ENCODE measurements around the gene TXNRD1.

Gene TXNRD1

DNA sequence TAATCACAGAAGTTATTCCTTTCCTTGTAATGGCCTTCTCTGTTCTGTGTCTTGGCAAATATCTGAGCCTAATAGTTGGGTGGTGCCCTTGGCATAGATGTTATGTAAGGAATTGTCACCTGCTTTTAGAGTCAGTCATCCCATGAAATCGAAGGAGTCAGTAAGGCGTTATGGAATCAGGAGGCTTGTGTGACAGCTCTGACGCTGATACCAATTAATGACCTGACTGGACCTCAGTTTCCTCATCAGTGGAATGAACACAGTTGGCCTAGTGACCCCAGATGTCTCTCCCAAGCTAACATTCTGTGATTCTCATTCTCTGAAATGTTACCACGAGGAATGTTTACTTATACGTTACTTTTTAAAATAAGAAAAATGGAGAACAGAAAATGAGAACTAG is 32.1 kb downstream of the TXNRD1 start:
- TF ChIP-seq CTCF (conservative IDR thresholded peaks at IDR 0.05) = no peak
- no peak overlapping the region for H3K27ac ChIP-seq

GRCh38 chr12:104248444-104248843 is 32.9 kb downstream of the TXNRD1 start:
- TF ChIP-seq CTCF (conservative IDR thresholded peaks at IDR 0.05) = no peak
- no peak overlapping the region for H3K27ac ChIP-seq

GRCh38 chr12:104249017-104249416 is 33.4 kb downstream of the TXNRD1 start:
- no peak for TF ChIP-seq CTCF (conservative IDR thresholded peaks at IDR 0.05)
- no peak overlapping the region for H3K27ac ChIP-seq

- TF ChIP-seq CTCF (conservative IDR thresholded peaks at IDR 0.05) = no peak
- no peak overlapping the region for H3K27ac ChIP-seq
Observed at GRCh38 chr12:104249898-104250297, 34.3 kb downstream of the TXNRD1 start.

- TF ChIP-seq CTCF (conservative IDR thresholded peaks at IDR 0.05) = no peak
- H3K27ac ChIP-seq = no peak overlapping the region
Observed at GRCh38 chr12:104250366-104251125, 35.0 kb downstream of the TXNRD1 start.

GRCh38 chr12:104257913-104258472 is 42.4 kb downstream of the TXNRD1 start:
- TF ChIP-seq CTCF (conservative IDR thresholded peaks at IDR 0.05) = no peak

GRCh38 chr12:104258476-104259067 is 43.0 kb downstream of the TXNRD1 start:
- no peak for TF ChIP-seq CTCF (conservative IDR thresholded peaks at IDR 0.05)
- H3K27ac ChIP-seq = peak overlapping the region; percentile 18; the same call in 1 of the 2 replicates

More at GRCh38 chr12:104257913-104258472, 42.4 kb downstream of the TXNRD1 start:
- H3K27ac ChIP-seq = peak overlapping the region; percentile 18

All from VCaP (cell line).